Stimulated activated CD4-positive, alpha-beta T cell treated with anti-CD3 and anti-CD28 coated beads, Interleukin-1b, Interleukin-23, amount 100 ng/mL, for 1 hour (primary cell): Measurements from ENCODE around the gene TLE5.
"Not testable (repeated sequence)": the region's sequence is repeated elsewhere in the genome, so short reads cannot be mapped to it uniquely, and the experiment has no call there.

Experiments used
- DNase-seq, 2 donors: peaks; one replicate each; pipeline ENCODE4 v3.0.0-alpha.2; 2020; ENCODE audit warnings: low read depth in 2 of 2

Gene TLE5

DNA sequence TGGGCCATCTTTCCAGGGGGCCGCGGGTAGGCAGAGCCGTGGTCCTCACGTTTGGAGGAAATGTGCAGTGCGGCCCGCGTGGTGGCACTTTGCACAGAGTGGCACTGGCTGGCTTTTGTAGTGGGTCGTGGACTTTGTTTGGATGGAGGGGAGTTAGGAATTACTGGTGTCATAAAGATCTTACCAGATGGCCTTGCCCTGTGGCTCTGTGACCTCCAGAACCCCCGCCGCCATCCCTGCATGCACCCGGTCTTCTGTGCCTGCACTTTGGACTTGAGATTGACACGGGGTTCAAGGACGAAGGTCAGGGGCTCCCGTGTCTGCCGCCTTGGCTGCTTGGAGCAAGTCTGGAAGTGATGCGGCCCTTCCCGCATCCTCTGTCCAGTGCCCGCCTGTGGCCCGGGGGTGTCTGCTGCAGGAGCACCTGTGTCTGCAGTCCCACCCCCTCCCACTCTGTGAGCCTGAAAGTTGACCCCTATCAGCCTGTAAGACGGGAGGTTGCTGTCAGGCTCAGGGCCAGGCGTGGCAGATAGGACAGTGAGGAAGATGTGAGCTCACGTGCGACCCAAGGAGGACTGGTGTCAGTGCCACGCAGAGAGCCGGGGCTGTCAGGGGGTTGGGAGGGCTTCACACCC, 34.1 kb upstream of the TLE5 start:
- DNase-seq = no peak

DNA sequence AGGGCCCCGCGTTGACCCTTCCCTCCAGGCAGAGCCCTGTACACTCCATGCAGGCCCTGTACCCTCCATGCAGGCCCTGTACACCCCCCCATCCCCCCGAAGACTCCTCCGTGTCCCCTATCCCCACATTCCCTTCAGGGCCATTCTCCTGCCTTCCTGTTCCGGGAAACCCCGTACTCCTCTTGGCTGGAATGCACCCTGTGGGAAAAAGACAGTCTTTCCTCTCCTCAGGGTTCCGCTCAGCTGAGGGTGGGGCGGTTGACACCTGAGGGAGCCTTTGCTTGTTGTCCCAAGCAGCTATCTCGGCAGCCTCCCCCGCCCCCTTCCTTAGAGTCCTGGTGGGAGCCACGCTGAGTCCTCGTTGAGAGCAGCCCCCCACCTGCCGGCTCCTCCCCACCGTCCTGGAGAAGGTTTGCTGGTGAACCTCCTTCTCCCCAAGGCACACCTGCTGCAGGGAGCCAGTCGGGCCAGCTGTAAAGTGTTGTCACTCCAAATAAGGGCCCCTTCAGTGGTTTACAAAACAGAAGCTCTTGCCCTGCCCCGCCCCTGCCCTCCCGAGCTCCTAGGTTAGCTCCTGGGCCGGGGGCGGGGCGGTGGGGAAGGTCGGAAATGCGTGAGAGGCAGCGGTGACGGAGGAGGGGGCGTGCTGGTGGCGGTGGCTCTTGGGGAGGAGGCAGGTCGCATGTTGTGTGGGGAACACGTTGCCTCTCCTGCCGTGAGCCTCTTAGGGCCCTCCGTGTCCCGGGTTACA, 33.3 kb upstream of the TLE5 start:
- DNase-seq = no peak

GRCh38 chr19:3094601-3095440, 32.5 kb upstream of the TLE5 start:
- DNase-seq = no peak

- not testable (repeated sequence) for DNase-seq
Measured at GRCh38 chr19:3089299-3089855, 27.1 kb upstream of the TLE5 start.

- DNase-seq = no peak
Measured at GRCh38 chr19:3087769-3088168, 25.5 kb upstream of the TLE5 start.

DNA sequence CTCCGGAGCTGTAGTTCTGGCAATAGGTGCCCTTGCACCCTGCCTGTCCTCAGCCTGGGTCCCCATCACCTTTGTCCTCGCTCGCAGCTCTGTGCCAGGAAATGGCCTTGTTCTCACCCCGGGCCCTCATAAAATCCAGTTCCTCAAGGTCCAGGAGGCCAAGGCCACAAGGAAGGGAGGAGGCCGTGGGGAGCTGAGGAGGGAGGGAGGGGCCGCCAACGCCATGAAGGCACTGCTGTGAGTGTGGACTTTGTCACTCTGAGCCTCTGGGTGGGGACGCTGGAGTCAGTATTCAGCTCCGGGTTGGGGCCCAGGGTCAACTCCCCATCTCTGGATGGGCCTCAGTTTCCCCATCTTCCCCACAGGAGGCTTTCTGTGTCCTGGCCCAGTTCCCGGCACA, 22.6 kb upstream of the TLE5 start:
- DNase-seq = no peak

- DNase-seq = no peak
Measured at GRCh38 chr19:3083964-3084363, 21.7 kb upstream of the TLE5 start.

GRCh38 chr19:3082331-3082730, 20.0 kb upstream of the TLE5 start:
- no peak for DNase-seq

DNA sequence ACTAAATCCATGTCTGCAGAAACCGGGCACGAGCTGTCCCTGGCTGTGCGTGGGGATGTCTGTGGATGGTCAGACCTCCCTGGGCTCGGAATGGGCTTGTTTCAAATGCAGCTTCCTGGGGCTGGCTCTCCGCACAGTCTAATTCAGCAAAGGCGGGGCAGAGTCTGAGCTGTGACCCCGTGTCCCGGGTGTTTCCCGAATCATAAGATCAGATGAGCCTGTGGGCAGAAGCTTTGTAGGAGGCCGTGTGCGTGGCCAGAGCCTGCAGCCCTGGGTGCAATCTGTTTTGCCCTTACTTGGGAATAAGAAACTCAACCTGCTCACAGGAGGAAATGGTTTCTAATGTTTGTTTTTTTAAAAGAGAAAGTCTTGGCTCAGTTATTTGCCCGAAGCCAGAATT, 18.0 kb upstream of the TLE5 start:
- DNase-seq = no peak

GRCh38 chr19:3079578-3079977, 17.3 kb upstream of the TLE5 start:
- DNase-seq = no peak

- DNase-seq = peak; percentile 62 to 77
Measured at GRCh38 chr19:3075605-3076431, 13.5 kb upstream of the TLE5 start.

DNA sequence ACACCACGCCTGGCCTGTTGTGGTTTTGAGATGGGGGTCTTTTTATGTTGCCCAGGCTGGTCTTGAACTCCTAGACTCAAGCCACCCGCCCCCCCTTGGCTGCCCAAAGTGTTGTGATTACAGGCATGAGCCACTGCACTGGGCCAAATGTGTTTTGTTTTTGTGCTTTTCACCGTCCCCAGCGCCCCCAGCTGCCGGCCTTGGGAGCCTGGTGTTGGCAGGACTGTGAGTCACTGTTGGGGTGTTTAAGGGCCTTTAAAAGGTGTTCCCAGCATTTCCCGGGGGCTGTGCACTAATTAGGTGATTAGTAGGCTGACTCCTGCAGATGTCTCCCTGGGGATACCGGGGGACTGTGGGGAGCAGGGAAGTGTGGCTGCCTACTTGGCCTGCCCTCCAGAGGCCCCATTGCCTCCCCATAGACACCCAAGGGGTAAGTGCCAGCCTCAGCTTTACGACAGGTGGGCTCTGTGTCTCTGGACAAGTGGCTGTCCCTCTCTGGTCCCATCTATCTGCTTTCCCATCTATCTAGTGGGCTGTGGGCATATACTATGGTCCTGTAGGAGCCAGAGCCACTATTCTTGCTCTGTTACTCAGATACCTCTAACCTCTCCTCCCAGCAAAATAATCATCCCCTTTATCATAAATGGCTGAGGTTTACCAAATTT, 11.8 kb upstream of the TLE5 start:
- DNase-seq = no peak

DNA sequence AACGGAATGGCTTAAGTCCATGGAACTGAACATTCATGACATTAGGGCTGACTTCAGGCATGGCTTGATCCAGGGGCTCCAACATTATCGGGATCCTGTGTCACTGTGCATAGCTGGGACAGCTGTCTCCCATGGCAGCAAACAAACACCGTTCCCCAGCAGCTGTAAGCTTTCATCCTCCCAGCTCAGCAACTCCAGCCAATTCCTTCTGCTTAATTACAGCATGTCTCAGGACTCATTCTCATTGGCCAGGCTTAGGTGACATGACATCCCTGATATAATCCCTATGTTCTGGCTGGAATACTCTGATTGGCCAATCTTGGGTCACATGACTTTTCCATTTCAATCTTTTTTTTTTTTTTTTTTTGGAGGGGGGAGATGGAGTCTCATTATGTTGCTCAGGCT, 10.9 kb upstream of the TLE5 start:
- DNase-seq = no peak

DNA sequence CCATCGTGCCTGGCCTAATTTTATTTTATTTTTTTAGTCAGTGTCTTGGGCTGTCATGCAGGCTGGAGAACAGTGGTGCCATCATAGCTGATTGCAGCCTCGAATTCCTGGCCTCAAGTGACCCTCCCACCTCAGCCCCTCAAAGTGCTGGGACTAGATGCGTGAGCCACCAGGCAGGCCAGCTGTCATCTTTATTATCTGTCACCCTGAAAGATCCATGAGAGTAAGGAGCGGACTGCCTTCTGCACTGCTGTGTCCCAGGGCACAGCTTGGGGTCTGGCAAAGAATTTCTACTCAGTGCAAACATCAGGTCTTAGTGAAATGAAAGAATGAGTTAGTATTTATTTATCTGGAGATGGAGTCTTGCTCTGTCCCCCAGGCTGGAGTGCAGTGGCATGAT, 9.5 kb upstream of the TLE5 start:
- DNase-seq = no peak

DNA sequence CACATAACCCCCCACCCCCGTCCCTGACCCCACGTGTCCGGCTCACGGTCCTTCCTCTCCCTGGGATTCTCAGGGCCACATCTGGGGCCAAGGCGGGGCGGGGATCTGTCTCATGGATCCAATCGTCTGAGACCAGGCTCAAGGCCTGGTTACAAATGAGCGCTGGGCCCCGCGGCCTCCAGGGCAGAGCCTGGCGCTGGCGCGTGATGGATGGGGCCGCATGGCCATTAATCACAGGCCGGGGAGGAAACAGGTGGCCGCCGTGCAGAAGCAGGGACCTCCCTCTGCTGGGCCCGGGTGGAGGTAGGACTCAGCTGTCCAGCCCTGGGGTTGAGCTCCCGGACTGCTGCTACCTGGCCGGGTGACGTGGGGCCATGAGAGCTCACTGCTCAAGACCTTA, 5.8 kb upstream of the TLE5 start:
- DNase-seq = no peak

GRCh38 chr19:3067563-3067962, 5.3 kb upstream of the TLE5 start:
- no peak for DNase-seq

DNA sequence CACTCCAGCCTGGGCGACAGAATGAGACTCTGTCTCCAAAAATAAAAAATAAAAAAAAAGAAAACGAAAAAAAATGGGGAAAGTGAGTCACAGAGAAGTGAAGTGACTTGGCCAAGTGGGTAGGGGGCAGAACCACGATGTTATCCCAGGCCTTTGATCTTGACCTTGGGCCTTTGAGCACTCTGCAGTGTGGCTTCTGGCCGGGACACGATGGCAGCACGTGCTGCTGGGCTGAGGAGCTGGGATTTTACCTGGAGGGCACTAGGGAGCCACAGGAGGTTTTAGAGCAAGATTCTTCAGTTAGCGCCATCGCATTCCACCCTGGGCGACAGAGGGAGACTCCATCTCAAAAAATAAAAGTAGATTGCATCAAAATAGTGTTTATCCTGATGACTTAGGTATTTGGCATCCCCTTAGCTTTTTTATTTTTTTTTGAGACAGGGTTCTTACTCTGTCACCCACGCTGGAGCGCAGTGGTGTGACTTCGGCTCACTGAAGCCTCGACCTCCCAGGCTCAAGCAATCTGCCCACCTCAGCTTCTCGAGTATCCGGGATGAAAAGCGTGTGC, 4.3 kb upstream of the TLE5 start:
- DNase-seq = no peak

DNA sequence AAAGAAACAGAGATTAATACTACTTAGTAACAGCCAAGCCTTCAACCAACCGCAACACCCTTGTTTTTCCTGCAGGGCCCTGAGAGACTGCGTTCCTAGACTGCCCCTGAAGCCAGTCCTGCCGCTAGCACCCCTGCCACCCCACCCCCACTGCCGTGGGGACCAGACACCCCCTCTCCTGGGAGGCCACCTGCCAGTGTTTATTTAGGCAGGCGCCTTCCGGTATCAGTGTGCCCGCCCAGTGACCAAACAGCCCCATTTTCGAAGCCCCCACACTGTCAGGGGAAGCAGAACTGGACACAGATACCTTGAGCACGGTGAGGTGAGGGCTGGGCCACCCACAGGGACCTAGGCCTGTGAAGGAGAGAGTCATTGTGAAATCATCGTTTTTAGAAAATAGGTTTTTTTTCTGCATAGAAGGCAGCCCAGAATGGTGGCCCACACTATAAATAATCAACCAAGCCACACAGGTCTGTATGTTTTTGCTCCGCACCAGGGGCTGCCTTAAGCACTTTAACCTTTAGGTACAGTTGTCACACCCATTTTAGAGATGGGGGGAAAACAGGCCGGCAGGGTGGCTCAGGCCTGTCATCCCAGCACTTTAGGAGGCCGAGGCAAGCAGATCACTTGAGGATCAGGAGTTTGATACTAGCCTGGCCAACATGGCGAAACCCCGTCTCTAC, 3.5 kb upstream of the TLE5 start:
- no peak for DNase-seq

- no peak for DNase-seq
Measured at GRCh38 chr19:3064011-3064330, 1.7 kb upstream of the TLE5 start.
